H1 (cell line): ENCODE data around the gene HIPK3.

Experiments
- BACH1 ChIP-seq: IDR thresholded peaks from 2 replicates; pipeline ENCODE4 v1.6.1; 2012; ENCODE audit warnings: low read length, improper control_type of control experiment
- CBX5 ChIP-seq: fragments of 300-800, 300-1000 bp; sonication (generic); IDR thresholded peaks from 2 replicates; pipeline ENCODE4 v1.7.1; 2016; ENCODE audit warnings: antibody characterized with exemption, low read length, low read depth
- CBX8 ChIP-seq: fragments of 300-800, 300-1000 bp; sonication (generic); IDR thresholded peaks from 2 replicates; pipeline ENCODE4 v1.7.1; 2016; ENCODE audit warnings: low read depth, low read length, borderline replicate concordance
- CTCF ChIP-seq, 3 experiments: IDR thresholded peaks; 1 replicate in 2 of 3; 2 replicates in 1 of 3; pipeline versions ENCODE4 v1.5.1 to v1.6.1; 2011; ENCODE audit warnings: low read length in 3 of 3, mild to moderate bottlenecking in 3 of 3, inconsistent platforms in 2 of 3, low read depth in 1 of 3, moderate library complexity in 1 of 3; ENCODE audit not compliant: insufficient read depth in 1 of 3; ENCODE audit errors: control extremely low read depth in 1 of 3
- EZH2 ChIP-seq: fragments of 200-600 bp; sonication (generic); IDR thresholded peaks from 2 replicates; pipeline ENCODE4 v1.7.1; 2012; ENCODE audit warnings: low read depth, mild to moderate bottlenecking, moderate library complexity, low read length, inconsistent platforms; ENCODE audit not compliant: severe bottlenecking
- POLR2A ChIP-seq, 2 experiments: IDR thresholded peaks; 1 replicate in 1 of 2; 2 replicates in 1 of 2; pipeline ENCODE4 v1.6.1; 2011; ENCODE audit warnings: low read depth in 2 of 2, low read length in 2 of 2, mild to moderate bottlenecking in 2 of 2; ENCODE audit errors: control extremely low read depth in 1 of 2
- RFX5 ChIP-seq: IDR thresholded peaks from 2 replicates; pipeline ENCODE4 v1.6.1; 2011; ENCODE audit warnings: low read depth, low read length, improper control_type of control experiment, borderline replicate concordance
- SIN3A ChIP-seq, 2 experiments: IDR thresholded peaks in 1 of 2; conservative IDR thresholded peaks in 1 of 2; 2 replicates each; pipeline ENCODE4 v1.6.1; 2011 to 2012; ENCODE audit warnings: low read length in 2 of 2, improper control_type of control experiment in 1 of 2, low read depth in 1 of 2, mild to moderate bottlenecking in 1 of 2
- ZNF274 ChIP-seq: IDR thresholded peaks from 2 replicates; pipeline ENCODE4 v1.7.0; 2012; ENCODE audit warnings: low read length, borderline replicate concordance; ENCODE audit errors: extremely low read depth
- TF ChIP-seq, protein P1 (sequence below): IDR thresholded peaks from 2 replicates; pipeline ENCODE4 v1.6.1; 2011; ENCODE audit warnings: low read length, improper control_type of control experiment

DNA sequence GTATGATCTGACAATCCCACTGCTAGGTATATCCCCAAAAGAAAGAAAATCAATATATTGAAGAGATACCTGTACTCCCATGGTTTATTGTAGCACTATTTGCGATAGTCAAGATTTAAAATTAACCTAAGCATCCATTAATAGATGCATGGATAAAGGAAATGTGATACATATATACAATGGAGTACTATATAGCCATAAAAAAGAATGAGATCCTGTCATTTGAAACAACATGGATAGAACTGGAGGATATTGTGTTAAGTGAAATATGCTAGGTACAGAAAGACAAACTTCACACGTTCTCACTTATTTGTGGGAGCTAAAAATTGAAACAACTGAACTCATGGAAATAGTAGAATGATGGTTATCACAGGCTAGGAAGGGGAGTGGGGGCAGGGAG, 14.6 kb upstream of the HIPK3 start:
- TF ChIP-seq CTCF (IDR thresholded peaks at IDR 0.05; ENCODE audit: control extremely low read depth in 1 of 3, insufficient read depth in 1 of 3, low read depth in 1 of 3, low read length in 3 of 3) (no peak), POLR2A (IDR thresholded peaks at IDR 0.05; ENCODE audit: control extremely low read depth in 1 of 2, low read depth in 2 of 2, low read length in 2 of 2) (no peak), EZH2 (no peak), BACH1 (no peak), RFX5 (no peak), CBX8 (no peak), CBX5 (no peak), ZNF274 (no peak), SIN3A (conservative IDR thresholded peaks at IDR 0.05 in 1 of 2, IDR thresholded peaks at IDR 0.05 in 1 of 2; ENCODE audit: low read depth in 1 of 2, low read length in 2 of 2) (no peak)
- TF ChIP-seq, protein P1, sequence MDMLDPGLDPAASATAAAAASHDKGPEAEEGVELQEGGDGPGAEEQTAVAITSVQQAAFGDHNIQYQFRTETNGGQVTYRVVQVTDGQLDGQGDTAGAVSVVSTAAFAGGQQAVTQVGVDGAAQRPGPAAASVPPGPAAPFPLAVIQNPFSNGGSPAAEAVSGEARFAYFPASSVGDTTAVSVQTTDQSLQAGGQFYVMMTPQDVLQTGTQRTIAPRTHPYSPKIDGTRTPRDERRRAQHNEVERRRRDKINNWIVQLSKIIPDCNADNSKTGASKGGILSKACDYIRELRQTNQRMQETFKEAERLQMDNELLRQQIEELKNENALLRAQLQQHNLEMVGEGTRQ, result no peak
